HepG2 (cell line): Measurements from ENCODE around the gene TMF1. TPM values are rescaled to one million over a fixed set of nuclear protein-coding genes. Genes with fewer than 3 reads are reported as not detected.

ENCODE experiments used
- FOXC1 ChIP-seq: sonication (generic); formaldehyde crosslinking; IDR thresholded peaks from 2 replicates; pipeline ENCODE4 v1.8.0; 2022; ENCODE audit warnings: mild to moderate bottlenecking, missing genetic modification reagents, borderline replicate concordance
- GATA4 ChIP-seq: sonication (generic); IDR thresholded peaks from 2 replicates; pipeline ENCODE4 v1.6.1; 2016; ENCODE audit warnings: antibody characterized with exemption, low read depth, borderline replicate concordance
- HCFC1 ChIP-seq: fragments of 150-350 bp; IDR thresholded peaks from 2 replicates; pipeline ENCODE4 v1.6.1; 2014; ENCODE audit warnings: low read depth, low read length
- HES4 ChIP-seq: sonication (generic); formaldehyde crosslinking; IDR thresholded peaks from 2 replicates; pipeline ENCODE4 v1.9.0; 2021; ENCODE audit warnings: mild to moderate bottlenecking, missing genetic modification reagents, borderline replicate concordance
- MAFF ChIP-seq: IDR thresholded peaks from 2 replicates; pipeline ENCODE4 v1.6.1; 2011; ENCODE audit warnings: low read depth, low read length, improper control_type of control experiment
- RBM22 ChIP-seq: fragments of 200-400 bp; formaldehyde crosslinking; optimal IDR thresholded peaks from 2 replicates; pipeline ENCODE3; 2017; ENCODE audit warnings: mild to moderate bottlenecking, low read length, moderate library complexity
- REXO4 ChIP-seq: sonication (generic); formaldehyde crosslinking; IDR thresholded peaks from 2 replicates; pipeline ENCODE4 v1.8.0; 2022; ENCODE audit warnings: missing genetic modification reagents, mild to moderate bottlenecking, borderline replicate concordance
- SP5 ChIP-seq: IDR thresholded peaks from 2 replicates; pipeline ENCODE4 v1.6.1; 2016; ENCODE audit warnings: low read depth, borderline replicate concordance
- TAF15 ChIP-seq: fragments of 200-400 bp; formaldehyde crosslinking; IDR thresholded peaks from one replicate; pipeline ENCODE4 v1.6.1; 2018; ENCODE audit warnings: mild to moderate bottlenecking, low read depth, low read length; ENCODE audit not compliant: poor library complexity, severe bottlenecking
- TBX2 ChIP-seq: sonication (generic); formaldehyde crosslinking; IDR thresholded peaks from 2 replicates; pipeline ENCODE4 v1.5.0; 2020; ENCODE audit warnings: missing genetic modification reagents, mild to moderate bottlenecking, borderline replicate concordance
- YY1 ChIP-seq: IDR thresholded peaks from 2 replicates; pipeline ENCODE4 v1.6.1; 2011; ENCODE audit warnings: low read length, low read depth, moderate library complexity, mild to moderate bottlenecking; ENCODE audit not compliant: insufficient read depth, insufficient replicate concordance
- ZNF367 ChIP-seq: sonication (generic); formaldehyde crosslinking; IDR thresholded peaks from 2 replicates; pipeline ENCODE4 v1.4.0; 2020; ENCODE audit warnings: missing genetic modification reagents, borderline replicate concordance
- ZNF441 ChIP-seq: sonication (generic); formaldehyde crosslinking; IDR thresholded peaks from 2 replicates; pipeline ENCODE4 v1.7.0; 2021; ENCODE audit warnings: missing genetic modification reagents, borderline replicate concordance
- ZNF496 ChIP-seq: sonication (generic); formaldehyde crosslinking; IDR thresholded peaks from 2 replicates; pipeline ENCODE4 v1.8.1; 2023; ENCODE audit warnings: mild to moderate bottlenecking, moderate library complexity, missing genetic modification reagents; ENCODE audit not compliant: insufficient replicate concordance
- ZNF567 ChIP-seq: sonication (generic); formaldehyde crosslinking; IDR thresholded peaks from 2 replicates; pipeline ENCODE4 v1.8.1; 2023; ENCODE audit warnings: mild to moderate bottlenecking, missing genetic modification reagents, borderline replicate concordance
- ZNF652 ChIP-seq: IDR thresholded peaks from 2 replicates; pipeline ENCODE4 v1.6.1; 2016; ENCODE audit warnings: low read depth, borderline replicate concordance
- ZNF674 ChIP-seq: sonication (generic); formaldehyde crosslinking; IDR thresholded peaks from 2 replicates; pipeline ENCODE4 v1.5.0; 2020; ENCODE audit warnings: low read depth, mild to moderate bottlenecking, missing genetic modification reagents
- ZNF724P ChIP-seq: sonication (generic); formaldehyde crosslinking; IDR thresholded peaks from 2 replicates; pipeline ENCODE4 v1.8.0; 2022; ENCODE audit warnings: missing genetic modification reagents, borderline replicate concordance
- polyA plus RNA-seq, 8 experiments: library from polyadenylated mRNA; depleted of rRNA in 3 of 8; stranded (reverse) in 7 of 8; unstranded in 1 of 8; fragments of >200 nt; fragmentation: Illumina TruSeq in 4 of 8; extraction: Trizol in 4 of 8; gene quantifications; 2 replicates each; pipeline versions ENCODE4 v1.2.1 to v1.2.3, GENCODE V29; 2011 to 2016; ENCODE audit warnings: low read depth in 4 of 8, missing spikeins in 1 of 8, mixed read lengths in 1 of 8; ENCODE audit not compliant: insufficient read depth in 1 of 8
- total RNA-seq, 5 experiments: library from RNA; depleted of rRNA; stranded (reverse); fragments of >200 nt; fragmentation: Illumina TruSeq; extraction: Trizol; gene quantifications; 2 replicates each; pipeline ENCODE4 v1.2.3, GENCODE V29; 2016; ENCODE audit warnings: low read depth in 1 of 5
- TF ChIP-seq, protein P1 (sequence below): sonication (generic); formaldehyde crosslinking; IDR thresholded peaks from 2 replicates; pipeline ENCODE4 v1.8.1; 2023; ENCODE audit warnings: mild to moderate bottlenecking, missing genetic modification reagents, borderline replicate concordance
- TF ChIP-seq, protein P2 (sequence below): sonication (generic); formaldehyde crosslinking; IDR thresholded peaks from 2 replicates; pipeline ENCODE4 v1.5.1; 2020; ENCODE audit warnings: mild to moderate bottlenecking, missing genetic modification reagents, borderline replicate concordance
- TF ChIP-seq, protein P3 (sequence below): sonication (generic); formaldehyde crosslinking; IDR thresholded peaks from 2 replicates; pipeline ENCODE4 v1.5.0; 2020; ENCODE audit warnings: missing genetic modification reagents
- TF ChIP-seq, protein P4 (sequence below): sonication (generic); formaldehyde crosslinking; IDR thresholded peaks from 2 replicates; pipeline ENCODE4 v1.8.1; 2023; ENCODE audit warnings: missing genetic modification reagents, inconsistent platforms, borderline replicate concordance
- TF ChIP-seq, protein P5 (sequence below): sonication (generic); formaldehyde crosslinking; IDR thresholded peaks from 2 replicates; pipeline ENCODE4 v1.5.0; 2020; ENCODE audit warnings: missing genetic modification reagents

The TMF1 gene
- total and polyA plus RNA-seq, 2 of the 13 experiments (the other 11 are each of a cell fraction or from before 2014, with no cell fraction given): 12.1 to 38.4 TPM

DNA sequence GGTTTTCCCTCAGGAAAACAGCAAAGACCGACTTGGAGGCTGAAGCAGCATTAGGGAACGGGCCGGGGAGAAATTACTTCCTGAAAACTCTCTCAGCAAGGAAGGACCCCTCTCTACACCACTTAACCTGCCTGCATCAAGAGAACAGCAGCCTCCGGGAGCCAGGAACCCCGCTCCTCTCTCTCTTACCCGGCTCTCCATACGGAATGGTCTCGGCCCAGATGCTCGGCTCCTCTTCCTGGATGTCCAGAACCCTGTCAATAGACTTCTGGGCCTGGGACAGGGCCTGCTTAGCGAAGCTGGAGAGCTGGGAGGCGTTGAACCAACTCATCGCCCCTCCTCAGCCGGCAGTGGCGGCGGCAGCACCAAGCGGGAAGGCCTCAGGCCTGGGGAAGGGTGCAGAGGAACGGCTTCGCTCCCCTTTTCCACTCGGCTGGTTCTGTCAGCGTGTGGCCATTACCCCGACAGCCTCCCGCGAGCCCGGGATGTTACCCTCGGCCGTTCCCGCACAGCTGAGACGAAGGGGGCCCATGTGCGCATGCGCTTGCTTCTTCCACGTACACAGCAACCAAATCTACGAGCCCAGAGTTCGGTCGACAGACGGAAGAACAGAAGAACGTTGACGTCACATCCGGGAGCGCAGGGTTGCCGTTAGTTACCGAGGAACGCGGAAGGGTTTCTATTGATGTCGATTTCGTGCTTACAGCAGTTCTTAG lies at the start of gene TMF1 (continued):
- TF ChIP-seq ZNF674 (CRISPR knock-in tag): no peak
- no peak; the same call in none of the 2 replicates for TF ChIP-seq TBX2 (CRISPR knock-in tag)
- TF ChIP-seq, protein P1, sequence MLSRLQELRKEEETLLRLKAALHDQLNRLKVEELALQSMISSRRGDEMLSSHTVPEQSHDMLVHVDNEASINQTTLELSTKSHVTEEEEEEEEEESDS (CRISPR knock-in tag): no peak
- TF ChIP-seq HCFC1: peak; percentile 50; the same call in 1 of the 2 replicates
- peak; percentile 62; the same call in 1 of the 2 replicates for TF ChIP-seq ZNF441 (CRISPR knock-in tag)
- peak; percentile 92 for TF ChIP-seq RBM22
- TF ChIP-seq ZNF496 (CRISPR knock-in tag): no peak
- peak; percentile 53 for TF ChIP-seq YY1
- no peak for TF ChIP-seq ZNF567
- TF ChIP-seq ZNF367: no peak
- no peak for TF ChIP-seq REXO4 (CRISPR knock-in tag)
- no peak for TF ChIP-seq GATA4
- TF ChIP-seq, protein P2, sequence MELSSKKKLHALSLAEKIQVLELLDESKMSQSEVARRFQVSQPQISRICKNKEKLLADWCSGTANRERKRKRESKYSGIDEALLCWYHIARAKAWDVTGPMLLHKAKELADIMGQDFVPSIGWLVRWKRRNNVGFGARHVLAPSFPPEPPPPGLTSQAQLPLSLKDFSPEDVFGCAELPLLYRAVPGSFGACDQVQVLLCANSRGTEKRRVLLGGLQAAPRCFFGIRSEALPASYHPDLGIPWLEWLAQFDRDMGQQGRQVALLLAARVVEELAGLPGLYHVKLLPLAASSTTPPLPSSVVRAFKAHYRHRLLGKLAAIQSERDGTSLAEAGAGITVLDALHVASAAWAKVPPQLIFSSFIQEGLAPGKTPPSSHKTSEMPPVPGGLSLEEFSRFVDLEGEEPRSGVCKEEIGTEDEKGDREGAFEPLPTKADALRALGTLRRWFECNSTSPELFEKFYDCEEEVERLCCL (CRISPR knock-in tag): no peak
- TF ChIP-seq, protein P3, sequence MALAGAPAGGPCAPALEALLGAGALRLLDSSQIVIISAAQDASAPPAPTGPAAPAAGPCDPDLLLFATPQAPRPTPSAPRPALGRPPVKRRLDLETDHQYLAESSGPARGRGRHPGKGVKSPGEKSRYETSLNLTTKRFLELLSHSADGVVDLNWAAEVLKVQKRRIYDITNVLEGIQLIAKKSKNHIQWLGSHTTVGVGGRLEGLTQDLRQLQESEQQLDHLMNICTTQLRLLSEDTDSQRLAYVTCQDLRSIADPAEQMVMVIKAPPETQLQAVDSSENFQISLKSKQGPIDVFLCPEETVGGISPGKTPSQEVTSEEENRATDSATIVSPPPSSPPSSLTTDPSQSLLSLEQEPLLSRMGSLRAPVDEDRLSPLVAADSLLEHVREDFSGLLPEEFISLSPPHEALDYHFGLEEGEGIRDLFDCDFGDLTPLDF (CRISPR knock-in tag): no peak
- TF ChIP-seq FOXC1 (CRISPR knock-in tag): no peak
- no peak for TF ChIP-seq SP5 (CRISPR knock-in tag)
- TF ChIP-seq ZNF724P (CRISPR knock-in tag): no peak
- TF ChIP-seq, protein P4, sequence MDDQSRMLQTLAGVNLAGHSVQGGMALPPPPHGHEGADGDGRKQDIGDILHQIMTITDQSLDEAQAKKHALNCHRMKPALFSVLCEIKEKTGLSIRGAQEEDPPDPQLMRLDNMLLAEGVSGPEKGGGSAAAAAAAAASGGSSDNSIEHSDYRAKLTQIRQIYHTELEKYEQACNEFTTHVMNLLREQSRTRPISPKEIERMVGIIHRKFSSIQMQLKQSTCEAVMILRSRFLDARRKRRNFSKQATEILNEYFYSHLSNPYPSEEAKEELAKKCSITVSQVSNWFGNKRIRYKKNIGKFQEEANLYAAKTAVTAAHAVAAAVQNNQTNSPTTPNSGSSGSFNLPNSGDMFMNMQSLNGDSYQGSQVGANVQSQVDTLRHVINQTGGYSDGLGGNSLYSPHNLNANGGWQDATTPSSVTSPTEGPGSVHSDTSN (CRISPR knock-in tag): no peak
- peak; percentile 36; the same call in 1 of the 2 replicates for TF ChIP-seq MAFF
- no peak for TF ChIP-seq ZNF652 (CRISPR knock-in tag)
- TF ChIP-seq, protein P5, sequence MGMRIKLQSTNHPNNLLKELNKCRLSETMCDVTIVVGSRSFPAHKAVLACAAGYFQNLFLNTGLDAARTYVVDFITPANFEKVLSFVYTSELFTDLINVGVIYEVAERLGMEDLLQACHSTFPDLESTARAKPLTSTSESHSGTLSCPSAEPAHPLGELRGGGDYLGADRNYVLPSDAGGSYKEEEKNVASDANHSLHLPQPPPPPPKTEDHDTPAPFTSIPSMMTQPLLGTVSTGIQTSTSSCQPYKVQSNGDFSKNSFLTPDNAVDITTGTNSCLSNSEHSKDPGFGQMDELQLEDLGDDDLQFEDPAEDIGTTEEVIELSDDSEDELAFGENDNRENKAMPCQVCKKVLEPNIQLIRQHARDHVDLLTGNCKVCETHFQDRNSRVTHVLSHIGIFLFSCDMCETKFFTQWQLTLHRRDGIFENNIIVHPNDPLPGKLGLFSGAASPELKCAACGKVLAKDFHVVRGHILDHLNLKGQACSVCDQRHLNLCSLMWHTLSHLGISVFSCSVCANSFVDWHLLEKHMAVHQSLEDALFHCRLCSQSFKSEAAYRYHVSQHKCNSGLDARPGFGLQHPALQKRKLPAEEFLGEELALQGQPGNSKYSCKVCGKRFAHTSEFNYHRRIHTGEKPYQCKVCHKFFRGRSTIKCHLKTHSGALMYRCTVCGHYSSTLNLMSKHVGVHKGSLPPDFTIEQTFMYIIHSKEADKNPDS: no peak
- TF ChIP-seq TAF15: no peak
- TF ChIP-seq HES4: no peak
